CMK (cell line): Measurements from ENCODE around the gene CHTF18.
"Not testable (repeated sequence)": the region's sequence is repeated elsewhere in the genome, so short reads cannot be mapped to it uniquely, and the experiment has no call there.

Source experiments
- DNase-seq: peaks from one replicate; pipeline ENCODE4 v3.0.0-alpha.2; 2010; ENCODE audit warnings: low read depth

CHTF18 gene

DNA sequence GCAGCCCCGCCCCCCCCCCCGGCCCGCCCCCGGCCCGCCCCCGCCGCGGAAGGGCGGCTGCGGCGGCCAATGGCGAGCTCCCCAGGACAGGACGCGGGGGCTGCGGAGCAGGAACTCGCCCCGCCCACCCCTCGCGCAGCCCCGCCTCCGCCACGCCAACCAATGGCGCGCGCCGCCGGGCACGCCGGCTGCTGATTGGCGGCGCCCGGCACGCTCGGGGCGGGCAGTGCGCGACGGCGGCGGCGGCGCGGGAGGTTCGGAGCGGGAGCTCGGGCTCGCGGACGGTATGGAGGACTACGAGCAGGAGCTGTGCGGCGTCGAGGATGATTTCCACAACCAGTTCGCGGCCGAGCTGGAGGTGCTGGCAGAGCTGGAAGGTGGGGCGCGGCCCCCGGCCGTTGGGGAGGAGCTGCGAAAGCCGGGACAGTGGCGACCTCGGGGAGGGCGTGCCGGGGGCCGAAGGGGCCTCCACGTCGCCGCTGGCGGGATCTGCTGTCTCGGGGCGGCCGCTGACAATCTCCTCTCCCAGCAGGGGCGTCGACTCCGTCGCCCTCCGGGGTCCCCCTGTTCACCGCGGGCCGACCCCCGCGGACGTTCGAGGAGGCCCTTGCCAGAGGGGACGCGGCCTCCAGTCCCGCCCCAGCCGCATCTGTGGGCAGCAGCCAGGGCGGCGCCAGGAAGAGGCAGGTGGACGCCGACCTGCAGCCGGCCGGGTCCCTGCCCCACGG lies at the start of gene CHTF18:
Gene CHTF18 (plus strand): TSS at position 222 of the 728 bp plus-strand sequence. CDS start 65 bp downstream, at position 287.
- peak; percentile 66 for DNase-seq

DNA sequence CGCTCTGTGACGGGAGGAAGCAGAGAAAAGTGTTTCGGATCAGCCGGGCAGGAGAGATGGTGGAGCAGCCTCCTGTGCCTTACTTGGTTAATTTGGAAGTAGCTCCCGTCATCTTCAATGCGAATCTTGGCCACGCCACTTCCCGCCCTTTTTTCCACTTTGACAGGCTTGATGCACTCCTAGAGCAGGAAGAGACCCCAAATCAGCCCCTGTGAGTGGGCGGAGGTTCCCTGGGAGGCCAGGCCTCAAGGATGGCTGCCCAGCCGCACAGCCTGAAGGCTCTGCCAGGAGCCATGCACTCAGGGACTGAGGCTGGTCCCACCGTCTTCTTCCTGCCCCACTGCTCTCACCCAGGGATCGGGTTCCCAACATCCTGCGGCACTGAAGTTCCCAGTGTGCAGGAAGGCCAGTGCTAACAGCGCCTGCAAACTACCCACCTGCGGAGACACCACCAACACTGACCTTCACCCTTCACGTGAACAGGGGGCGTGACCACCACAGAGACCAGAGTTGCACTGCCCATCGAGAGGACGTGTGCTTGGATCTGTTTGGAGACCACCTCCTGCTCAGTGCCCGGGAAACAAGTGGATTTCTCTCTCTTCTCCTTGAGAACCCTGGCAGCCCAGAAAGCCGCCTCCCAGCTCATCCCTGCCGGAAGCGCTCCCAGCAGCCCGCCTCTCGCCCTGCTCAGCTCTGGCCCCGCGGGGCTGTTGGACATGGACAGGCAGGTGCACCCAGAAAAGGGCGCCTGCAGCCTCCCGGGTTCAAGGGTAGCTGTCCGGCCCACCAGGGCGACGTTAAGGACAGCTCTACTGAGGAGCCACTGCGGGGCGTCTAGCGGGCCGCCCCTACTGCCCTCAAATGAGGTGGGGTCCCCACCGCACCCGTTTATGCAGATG lies 48.6 kb upstream of the CHTF18 start:
- no peak for DNase-seq

DNA sequence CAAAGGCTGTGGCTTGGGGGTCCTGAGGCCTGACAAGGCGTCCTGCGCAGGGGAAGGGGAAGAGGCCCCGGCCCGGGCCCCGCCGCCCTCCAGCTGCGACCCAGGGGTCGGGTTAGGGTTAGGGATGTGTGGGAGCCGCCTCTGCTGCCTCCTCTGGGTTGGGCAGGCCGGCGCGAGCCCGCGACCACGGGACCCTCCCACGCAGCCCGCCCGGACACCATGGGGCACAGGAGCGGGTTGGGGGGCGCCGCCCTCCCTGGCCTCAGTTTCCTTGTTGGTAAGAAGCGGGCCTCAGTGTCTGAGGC lies 48.0 kb upstream of the CHTF18 start:
- DNase-seq, result peak; percentile 41

DNA sequence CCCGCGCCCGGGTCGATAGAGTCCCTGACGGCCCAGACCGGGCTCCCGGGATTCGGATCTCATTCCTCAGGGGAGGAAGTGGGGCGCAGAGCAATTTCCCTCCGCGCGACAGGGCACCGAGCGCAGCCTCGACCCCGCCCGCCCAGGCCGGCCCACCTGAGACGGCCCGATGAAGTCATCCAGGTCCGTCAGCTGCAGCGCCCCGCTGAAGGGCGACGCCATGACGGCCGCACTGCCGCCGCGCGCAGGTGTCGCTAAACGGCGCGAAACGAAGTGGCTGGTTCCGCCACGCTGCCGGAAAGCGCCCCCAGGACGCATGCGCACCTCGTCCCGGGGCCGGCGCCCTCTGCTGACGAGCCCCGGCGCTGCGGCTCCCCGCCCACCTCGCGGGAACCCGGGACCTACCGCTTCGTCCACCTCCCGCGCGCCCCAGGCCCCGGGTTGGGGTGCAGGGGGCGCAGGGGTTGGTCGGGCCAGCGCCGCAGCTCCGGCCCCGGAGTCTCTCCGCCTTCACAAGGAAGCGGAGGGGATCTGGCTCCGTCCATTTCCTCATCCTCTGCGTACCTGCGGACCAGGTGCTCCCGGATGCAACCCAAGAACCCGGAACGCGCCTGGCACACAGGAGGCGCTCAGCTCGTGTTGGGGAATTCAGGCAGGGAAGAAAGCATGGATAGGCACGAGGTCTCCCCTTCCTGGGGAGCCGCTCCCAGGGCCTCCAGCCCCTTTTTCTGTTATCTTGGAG lies 47.5 kb upstream of the CHTF18 start, which contains the start of gene CIAO3:
Gene CIAO3 (minus strand): TSS at position 234 of the 742 bp plus-strand sequence. CDS start 12 bp downstream, at position 222.
- DNase-seq, result peak; percentile 77

DNA sequence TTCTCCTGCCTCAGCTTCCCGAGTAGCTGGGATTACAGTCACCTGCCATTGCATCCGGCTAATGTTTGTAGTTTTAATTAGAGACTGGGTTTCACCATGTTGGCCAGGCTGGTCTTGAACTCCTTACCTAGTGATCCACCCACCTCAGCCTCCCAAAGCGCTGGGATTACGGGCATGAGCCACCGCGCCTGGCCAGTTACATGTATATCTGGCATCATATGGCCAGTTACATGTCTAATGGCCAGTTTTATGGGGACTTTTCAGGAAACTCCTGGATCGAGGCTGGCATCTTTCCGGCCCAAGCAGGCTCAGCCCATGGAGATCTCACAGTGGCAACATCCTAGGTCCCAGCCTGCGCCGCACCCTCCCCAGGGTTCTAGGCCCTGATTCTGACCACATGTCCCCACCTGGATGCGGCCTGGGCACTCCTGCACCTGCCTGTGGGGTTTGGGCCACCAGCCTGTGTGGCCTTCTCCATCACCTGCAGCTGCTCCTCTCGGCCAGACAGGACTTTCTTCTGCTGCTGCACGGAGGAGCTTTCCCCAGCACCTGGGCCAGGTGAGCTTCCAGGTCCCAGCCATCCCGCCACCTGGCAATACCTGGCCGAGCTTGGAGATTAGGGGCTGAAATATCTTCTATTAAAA lies 46.3 kb upstream of the CHTF18 start:
- no peak for DNase-seq

DNA sequence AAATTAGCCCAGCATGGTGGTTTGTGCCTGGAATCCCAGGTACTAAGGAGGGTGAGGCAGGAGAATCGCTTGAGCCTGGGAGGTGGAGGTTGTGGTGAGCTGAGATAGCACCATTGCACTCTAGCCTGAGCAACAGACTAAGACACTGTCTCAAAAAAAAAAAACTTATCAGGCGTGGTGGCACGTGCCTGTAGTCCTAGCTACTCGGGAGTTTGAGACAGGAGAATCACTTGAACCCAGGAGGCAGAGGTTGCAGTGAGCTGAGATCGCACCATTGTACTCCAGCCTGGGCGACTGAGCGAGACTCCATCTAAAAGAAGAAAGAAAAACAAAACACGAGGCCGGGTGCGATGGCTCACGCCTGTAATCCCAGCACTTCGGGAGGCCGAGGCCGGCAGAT lies 45.5 kb upstream of the CHTF18 start:
- not testable (repeated sequence) for DNase-seq

DNA sequence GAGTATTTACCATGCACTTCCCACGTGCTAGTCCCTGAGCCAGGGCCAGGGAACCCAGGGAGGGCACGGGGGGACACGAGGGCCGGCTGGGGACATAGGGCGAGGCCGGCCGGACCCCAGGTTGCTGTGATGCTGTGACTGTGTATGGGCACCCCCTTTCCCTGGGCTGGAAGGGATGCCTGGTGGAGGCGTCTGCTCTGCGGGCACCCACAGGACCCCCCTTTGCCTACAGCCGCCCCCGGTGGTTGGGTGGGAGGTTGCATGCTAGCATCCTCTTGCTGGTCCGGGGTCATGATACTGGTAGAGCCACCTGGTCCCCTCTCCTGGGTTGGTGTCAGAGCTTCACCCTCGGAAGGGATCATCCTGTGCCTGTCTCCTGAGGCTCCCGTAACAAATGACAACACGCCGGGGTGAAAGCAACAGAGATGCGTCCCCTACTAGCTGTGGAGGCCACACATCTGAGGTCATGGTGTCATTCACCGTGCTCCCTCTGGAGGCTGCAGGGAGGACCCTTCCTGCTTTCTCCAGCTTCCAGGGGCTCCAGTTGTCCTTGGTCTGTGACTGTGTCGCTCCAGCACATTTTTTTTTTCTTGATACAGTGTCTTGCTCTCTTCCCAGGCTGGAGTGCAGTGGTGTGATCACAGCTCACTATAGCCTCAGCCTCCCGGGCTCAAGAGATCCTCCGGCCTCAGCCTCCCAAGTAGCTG lies 44.5 kb upstream of the CHTF18 start:
- DNase-seq, result no peak

DNA sequence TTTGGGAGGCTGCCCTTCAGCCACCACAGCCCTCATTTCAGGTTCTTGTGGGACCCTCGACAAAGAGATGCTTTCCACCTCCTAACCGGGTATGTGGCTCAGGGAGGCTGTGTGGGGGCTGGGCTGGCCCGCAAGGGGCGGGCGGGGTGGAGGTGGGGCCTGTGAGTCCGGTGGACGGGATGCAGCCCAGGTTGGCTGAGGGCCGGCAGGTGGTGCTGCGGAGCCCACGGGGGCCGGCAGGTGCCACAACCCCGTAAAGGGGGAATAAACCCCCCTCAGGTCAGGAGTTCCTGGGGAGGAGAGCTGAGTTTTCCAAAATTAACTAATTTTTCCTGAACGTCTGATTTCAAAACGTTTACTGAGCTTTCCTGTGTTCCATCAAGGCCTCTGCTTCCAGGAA lies 42.7 kb upstream of the CHTF18 start:
- no peak for DNase-seq

DNA sequence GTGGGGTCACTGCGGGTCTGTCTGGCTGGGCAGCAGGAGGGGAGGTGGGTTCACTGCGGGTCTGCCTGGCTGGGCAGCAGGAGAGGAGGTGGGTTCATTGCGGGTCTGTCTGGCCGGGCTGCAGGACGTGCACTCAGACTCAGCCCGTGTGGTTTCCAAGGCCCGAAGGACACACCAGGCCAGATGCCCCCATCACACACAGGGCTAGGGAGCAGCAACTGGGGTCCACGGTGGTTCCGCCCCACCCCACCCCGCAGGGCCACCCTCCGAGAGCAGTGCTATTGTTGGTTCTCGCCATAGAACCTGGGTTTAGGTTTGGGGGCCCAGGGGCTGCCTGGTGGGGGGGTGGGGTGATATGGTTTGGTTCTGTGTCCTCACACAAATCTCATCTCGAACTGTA lies 41.8 kb upstream of the CHTF18 start:
- no peak for DNase-seq

DNA sequence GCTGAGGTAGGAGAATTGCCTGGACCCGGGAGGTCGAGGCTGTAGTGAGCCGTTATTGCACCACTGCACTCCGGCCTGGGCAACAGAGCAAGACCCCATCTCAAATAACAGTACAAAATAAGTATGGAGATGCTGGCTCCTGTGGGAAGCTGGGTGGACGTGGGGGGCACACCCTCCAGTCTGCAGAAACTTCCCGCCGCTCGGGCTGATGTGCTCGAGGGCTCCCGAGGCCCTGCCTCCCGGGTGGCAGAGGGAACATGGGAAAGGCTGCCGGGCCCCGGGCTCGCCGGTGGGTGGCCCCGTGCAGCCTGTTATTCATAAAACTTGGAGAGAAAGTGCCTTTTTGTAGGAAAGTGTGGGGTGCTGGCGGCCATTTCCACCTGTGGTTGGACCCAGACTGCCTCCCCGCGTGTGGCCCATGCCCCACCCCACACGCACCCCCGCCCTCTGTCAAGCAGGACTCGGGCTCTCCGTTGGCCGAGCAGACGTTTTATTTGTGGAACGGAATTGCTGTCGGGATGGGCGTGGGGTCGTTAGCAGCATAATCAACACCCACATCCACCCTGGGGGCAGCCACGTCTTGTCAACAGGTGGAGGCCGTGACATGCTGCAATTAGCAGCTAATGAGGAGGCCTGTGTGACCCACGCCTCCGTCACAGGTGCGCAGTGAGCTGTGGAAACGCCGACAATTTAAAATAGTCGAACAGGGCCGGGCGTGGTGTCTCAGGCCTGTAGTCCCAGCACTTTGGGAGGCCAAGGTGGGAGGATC lies 40.3 kb upstream of the CHTF18 start:
- no peak for DNase-seq

DNA sequence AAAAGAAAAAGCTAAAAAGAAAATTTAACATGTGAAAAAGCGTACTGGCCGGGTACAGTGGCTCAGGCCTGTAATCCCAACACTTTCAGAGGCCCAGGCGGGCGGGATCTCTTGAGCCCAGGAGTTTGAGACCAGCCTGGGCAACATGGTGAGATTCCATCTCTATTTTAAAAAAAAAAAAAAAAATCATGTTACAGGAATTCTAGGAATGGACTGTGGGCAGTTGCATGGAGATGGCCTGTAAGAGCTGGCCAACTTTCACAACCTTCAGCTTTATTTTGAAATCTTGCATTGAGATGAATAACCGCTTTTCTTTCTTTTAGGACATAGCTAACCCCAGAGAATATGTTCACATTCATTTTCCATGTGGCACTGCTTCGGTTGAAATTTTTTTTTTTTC lies 39.4 kb upstream of the CHTF18 start:
- no peak for DNase-seq

DNA sequence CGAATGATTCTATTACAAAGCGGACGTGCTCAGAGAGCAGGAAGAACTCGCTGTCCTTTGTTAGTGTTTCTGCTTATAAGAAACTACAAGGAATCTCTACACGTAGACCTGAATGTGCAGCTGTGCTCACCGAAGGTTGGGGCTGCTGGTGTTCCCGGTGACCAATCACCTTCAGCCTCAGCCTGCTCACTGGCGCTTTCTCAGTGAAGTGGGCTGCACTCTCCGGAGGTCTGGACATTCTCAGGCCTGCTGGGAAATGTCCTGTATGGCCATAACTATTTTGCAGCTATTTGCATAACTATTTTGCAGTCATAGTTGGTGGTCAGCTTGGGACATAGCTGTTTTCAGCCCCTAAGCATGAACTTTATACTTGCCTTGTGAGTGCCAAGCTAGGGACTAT lies 37.9 kb upstream of the CHTF18 start:
- DNase-seq, result no peak

DNA sequence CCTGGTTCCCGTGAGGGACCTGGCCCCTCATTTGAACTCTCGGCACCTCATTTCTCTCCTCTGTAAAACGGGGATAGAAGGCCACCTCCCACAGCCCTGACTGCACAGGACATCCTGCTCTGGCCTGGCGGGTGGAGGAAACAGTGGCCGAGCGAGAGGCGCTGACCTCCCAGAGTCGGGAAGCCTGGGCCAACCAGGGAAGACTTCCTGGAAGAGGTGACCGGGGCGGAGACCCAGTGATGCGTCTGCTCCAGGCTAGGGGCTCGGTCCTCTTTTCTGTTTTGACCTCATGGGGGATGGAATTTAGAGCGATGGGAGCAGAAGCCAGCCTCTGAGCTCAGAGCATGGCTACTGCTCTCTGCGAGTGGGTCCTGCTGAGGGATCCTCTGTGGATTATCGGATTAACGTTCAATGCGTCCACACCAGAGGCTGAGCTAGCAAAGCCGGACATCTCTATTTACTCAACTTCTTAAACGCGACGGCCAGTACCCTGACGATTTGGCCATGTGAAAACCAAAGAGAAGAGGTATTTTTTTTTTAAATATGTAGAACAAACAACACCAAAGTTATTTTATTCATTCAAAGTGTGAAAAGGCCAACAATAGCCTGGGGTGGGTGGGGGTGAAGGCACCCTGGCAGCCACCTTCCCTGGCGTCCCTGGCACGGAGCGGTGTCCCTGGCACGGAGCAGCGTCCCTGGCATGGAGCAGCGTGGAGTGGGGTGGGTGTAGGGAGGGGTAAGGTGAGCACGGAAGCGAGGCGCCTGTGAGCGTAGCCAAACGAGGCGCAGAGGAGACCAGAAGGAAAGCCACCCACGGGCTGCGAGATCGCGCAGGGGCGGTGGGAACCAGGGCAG lies 37.0 kb upstream of the CHTF18 start:
- no peak for DNase-seq

DNA sequence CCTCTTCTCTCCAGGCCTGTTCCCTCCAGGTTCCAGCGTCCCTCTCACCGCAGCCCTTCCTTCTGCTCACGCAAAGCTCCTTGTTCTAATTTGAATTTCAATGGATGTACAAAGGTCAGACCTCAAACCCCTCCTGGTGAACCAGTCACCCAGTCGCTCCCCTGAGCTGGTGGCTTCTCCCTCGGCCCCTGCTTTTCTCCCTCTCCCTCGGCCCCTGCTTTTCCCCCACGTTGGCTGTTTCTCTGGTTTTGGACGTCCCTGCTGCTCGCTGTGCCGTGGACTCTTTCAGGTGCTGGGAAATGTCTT lies 36.5 kb upstream of the CHTF18 start:
- DNase-seq, result no peak

DNA sequence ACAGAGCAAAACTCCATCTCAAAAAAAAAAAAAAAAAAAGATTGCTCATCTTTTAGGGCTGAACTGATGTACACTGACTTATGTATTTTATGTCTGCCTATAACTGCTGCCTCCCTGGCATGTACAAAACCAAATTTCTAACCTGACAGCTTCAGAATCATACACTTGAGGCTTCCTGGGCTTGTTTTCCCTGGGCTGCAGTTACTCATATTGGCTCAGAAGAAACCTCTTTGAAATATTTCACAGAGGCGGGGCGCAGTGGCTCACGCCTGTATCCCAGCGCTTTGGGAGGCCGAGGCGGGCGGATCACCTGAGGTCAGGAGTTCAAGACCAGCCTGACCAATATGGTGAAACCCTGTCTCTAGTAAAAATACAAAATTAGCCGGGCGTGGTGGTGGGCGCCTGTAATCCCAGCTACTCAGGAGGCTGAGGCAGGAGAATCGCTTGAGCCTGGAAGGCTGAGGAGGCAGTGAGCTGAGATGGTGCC lies 34.3 kb upstream of the CHTF18 start:
- DNase-seq, result not testable (repeated sequence)

DNA sequence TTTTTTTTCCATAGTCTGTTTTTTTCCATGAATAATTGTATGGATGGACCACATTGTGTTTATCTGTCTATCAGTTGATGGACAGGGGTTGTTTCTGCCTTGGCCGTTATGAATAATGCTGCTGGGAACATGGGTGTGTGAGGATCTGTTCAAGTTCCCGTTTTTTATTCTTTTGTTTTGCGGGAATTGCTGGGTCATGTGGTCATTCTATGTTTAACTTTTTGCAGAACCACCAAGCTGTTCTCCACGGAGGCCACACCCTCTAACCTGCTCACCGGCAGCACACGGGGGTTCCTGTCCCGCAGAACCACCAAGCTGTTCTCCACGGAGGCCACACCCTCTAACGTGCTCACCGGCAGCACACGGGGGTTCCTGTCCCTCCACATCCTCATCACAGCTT lies 33.8 kb upstream of the CHTF18 start:
- no peak for DNase-seq

DNA sequence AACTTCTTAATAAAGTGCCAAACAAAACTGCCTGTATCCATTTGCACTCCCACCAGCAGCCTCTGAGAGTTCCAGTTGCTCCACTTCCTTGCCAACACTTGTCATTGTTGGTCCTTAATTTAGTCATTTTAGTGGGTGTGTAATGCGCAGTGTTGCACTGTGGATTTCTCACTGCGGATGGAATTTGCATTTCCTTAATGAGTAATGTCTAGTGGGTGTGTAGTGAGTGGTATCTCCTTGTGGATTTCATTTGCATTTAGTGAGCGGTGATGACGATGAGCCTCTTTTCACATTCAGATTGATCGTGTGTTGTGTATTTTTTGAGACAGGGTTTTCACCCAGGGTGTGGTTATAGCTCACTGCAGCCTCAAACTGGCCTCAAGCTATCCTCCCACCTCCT lies 32.0 kb upstream of the CHTF18 start:
- no peak for DNase-seq

DNA sequence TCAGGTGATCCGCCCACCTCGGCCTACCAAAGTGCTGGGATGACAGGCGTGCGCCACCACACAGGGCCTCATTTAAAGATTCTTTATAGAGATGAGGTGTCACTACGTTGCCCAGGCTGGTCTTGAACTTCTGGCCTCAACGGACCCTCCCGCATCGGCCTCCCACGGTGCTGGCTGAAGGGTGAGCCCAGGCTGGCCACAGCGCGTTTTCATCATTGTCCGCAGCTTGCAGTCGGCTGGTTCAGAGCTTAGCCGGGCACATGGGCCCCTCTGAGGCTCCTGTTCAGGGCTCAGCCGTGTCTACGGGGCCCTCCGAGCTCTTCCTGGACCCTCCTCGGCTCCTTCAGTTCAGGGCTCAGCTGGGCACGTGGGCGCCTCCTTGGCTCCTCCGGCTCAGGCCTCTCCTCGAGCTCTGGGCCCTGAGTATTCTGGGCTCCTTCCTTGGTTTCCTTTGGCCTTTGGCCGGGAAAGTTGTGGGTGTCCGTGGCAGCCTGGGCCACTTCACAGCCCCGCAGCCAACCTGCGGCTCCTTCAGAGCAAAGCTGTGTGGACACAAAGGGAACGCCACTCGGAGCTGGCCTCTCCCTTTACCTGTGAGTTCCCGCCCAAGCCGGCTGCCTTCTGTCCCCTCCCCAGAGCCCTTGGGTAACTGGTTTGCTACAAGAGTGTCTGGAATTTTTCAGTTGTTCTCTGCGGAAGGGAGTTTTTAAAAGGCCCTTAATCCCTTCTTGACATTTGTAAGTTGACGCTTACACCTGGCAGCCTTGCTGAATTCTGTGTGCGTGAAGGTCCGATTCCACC lies 29.1 kb upstream of the CHTF18 start:
- no peak for DNase-seq

DNA sequence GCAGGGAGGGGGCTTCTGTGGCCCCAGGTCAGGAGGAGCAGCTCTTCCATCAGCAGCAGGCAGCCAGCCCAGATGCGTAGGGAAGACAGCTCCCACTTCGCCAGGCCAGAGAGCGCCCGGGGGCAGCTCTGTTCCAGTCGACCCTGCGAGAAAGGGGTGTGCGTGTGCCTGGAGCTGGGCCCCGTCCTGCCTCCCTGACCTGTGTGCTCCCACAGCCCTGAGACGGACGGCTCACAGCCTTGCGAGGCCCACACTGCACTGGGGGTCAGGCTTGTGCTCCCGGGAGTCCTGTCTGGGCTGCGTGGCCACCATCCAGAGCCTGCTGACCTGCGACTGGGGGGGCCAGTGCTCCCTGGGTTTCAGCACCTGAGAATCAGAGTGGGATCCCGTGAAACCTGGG lies 28.4 kb upstream of the CHTF18 start:
- no peak for DNase-seq
